ENCODE measurements around the gene MEF2B.
"Not testable (repeated sequence)": the region's sequence is repeated elsewhere in the genome, so short reads cannot be mapped to it uniquely, and the experiment has no call there.

Gene MEF2B

GRCh38 chr19:19107654-19108053 is 62.4 kb downstream of the MEF2B start:
- DNase-seq (ENCODE audit: low read depth): no peak
- H3K4me3 ChIP-seq (ENCODE audit: low read depth, low read length): no peak overlapping the region

- DNase-seq (ENCODE audit: low read depth); H3K4me3 ChIP-seq (ENCODE audit: low read depth, low read length): not testable (repeated sequence)
Observed at GRCh38 chr19:19106938-19107337, 63.1 kb downstream of the MEF2B start.

GRCh38 chr19:19106056-19106551 is 64.0 kb downstream of the MEF2B start:
- H3K4me3 ChIP-seq (ENCODE audit: low read depth, low read length): peak overlapping the region; percentile 44
- DNase-seq (ENCODE audit: low read depth): no peak

- DNase-seq (ENCODE audit: low read depth): no peak
- peak overlapping the region; percentile 44 for H3K4me3 ChIP-seq (ENCODE audit: low read depth, low read length)
Observed at GRCh38 chr19:19105365-19106055, 64.6 kb downstream of the MEF2B start.

DNA sequence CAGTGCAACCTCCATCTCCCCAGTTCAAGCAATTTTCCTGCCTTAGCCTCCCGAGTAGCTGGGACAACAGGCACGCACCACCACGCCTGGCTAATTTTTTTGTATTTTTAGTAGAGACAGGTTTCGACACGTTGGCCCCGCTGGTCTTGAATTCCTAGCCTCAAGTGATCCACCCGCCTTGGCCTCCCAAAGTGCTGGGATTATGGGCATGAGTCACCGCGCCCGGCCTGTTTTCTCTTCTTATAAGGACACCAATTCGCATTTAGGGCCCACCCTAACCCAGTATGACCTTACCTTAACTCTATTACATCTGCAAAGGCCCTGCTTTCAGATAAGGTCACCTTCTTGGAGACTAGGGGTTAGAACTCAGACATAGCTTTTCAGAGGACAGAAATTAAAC is 66.9 kb downstream of the MEF2B start:
- H3K4me3 ChIP-seq (ENCODE audit: low read depth, low read length): no peak overlapping the region
- no peak for DNase-seq (ENCODE audit: low read depth)

GRCh38 chr19:19102566-19102965 is 67.5 kb downstream of the MEF2B start:
- not testable (repeated sequence) for H3K4me3 ChIP-seq (ENCODE audit: low read depth, low read length); DNase-seq (ENCODE audit: low read depth)

- DNase-seq (ENCODE audit: low read depth): no peak
- no peak overlapping the region for H3K4me3 ChIP-seq (ENCODE audit: low read depth, low read length)
Observed at GRCh38 chr19:19101540-19101939, 68.5 kb downstream of the MEF2B start.

DNA sequence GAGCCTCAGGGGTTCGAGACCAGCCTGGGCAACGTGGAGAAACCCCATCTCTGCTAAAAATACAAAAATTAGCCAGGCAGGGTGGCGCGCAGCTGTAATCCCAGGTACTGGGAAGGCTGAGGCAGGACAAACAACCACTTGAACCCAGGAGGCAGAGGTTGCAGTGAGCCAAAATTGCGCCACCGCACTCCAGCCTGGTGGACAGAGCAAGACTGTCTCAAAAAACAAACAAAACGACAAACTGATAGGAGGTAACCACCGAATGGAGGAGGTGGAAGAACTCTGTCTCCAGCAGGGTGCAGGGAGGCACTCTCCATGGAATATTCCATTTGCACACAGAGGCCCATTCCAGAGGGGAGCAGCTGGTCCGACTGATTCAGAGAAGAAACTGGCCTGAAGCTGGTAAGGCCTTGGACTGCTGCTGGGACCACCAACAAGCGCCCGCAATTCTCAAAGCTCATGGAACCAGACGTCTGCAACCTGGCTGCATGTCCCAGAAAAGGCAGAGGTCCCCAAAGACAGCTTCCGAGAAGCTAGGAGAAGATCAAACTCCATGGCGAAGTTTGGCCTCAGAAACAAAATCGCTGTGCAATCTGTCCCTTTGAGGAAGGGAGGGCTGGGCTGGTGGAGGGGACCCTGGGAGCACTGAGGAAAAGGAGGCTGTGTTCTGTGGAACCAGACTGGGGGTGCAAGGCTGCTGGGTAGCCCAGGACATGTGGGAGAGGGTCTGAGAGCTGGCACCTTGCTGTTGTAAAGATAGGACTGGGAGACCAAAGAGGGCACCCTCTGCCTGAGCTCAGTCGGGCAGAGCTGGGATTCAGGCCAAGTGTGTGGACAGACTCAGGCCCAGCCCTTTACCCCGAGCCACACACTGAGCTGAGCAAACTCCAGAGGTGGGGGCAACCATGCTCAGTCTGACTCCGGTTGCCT is 71.1 kb downstream of the MEF2B start:
- DNase-seq (ENCODE audit: low read depth): no peak
- no peak overlapping the region for H3K4me3 ChIP-seq (ENCODE audit: low read depth, low read length)

DNA sequence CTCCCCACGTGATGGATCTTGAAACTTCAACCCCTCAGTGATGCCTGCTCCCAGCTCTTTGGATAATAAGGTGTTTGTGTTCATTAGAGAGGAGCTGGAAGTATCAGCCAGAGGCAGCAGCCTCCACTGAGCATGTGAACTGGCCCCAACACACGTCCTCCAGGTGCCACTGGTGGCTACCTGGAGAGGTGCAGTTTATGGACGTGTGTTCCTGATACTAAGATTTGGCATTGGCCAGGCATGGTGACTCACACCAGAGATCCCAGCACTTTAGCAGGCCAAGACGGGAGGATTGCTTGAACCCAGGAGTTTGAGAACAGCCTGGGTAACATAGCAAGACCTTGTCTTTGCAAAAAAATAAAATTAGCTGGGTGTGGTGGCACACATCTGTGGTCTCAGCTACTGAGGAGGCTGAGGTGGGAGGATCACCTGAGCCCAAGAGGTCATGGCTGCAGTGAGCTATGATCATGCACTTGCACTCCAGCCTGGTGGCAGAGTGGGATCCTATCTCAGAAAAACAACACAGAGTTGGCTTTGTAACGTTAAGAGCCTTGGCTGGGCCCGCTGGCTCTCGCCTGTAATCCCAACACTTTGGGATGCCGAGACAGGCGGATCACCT is 71.9 kb downstream of the MEF2B start:
- DNase-seq (ENCODE audit: low read depth): no peak

GRCh38 chr19:19096641-19097627 is 73.1 kb downstream of the MEF2B start:
- DNase-seq (ENCODE audit: low read depth): no peak
- H3K4me3 ChIP-seq (ENCODE audit: low read depth, low read length): no peak overlapping the region

More for the DNA sequence above, 71.9 kb downstream of the MEF2B start:
- H3K4me3 ChIP-seq (ENCODE audit: low read depth, low read length): no peak overlapping the region

DNA sequence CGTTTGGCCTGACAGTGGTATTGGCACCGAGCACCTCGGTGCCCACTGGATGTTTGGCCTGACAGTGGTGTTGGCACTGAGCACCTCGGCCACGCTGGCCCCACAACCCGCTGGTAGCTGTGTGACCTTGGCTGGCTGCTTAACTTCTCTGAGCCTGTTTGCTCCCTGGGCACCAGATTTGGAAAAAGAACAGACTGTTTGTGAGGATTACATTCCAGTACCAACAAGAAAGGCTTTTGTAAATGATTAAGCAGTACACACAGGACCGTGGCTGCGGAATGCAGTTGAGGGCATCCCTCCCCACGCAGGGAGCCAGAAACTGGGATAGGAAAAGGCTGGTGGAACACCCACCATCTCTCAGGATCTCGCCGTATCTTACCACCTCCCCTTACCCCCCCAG is 74.4 kb downstream of the MEF2B start:
- no peak for DNase-seq (ENCODE audit: low read depth)
- no peak overlapping the region for H3K4me3 ChIP-seq (ENCODE audit: low read depth, low read length)
